Measurements from ENCODE around the gene F11.
"Not testable (repeated sequence)": the region's sequence is repeated elsewhere in the genome, so short reads cannot be mapped to it uniquely, and the experiment has no call there.

F11 gene

DNA sequence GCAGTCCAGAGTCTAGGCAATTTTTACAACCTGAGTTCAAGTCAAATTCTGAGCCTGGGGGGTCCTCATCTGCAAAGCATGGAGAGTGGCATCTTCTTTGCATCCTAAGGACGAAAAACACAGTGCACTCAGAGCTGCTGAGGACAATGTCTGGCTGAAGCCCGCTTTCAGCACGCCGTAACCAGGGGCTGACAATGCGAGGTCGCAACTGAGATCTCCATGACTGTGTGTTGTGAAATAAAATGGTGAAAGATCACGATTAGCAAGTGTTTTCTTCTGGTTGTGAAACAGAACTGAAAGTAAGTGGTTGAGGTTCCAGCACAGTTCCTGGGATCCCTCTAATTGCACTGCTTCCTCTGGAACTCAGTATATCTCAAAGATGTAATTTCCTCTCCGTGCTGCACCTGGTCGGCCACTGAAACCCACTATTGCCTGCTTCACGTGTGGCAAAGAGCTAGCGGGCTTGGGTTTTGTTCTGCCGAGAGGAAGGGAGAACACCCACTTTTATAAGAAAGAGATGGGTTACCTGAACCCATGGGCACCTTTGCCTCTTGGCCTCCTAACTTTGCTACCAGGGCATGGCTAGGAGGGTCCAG lies 7.7 kb upstream of the F11 start:
- no peak for TF ChIP-seq CTCF (IDR thresholded peaks at IDR 0.05; ENCODE audit: insufficient read depth, low read length, poor library complexity, severe bottlenecking)

DNA sequence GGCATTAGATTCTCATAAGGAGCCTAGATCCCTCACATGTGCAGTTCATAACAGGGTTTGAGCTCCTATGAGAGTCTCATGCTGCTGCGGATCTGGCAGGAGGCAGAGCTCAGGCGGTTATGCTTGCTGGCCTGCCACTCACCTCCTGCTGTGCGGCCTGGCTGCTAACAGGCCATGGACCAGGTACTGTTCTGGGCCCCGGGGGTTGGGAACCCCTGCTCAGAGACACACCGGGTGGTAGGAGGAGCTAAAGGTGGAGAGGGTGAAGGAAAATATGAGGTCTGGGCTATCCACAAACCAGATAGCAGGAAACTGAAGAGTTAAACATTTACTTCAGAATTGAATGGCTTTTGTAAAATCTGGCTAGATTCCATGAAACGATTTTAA lies 5.9 kb upstream of the F11 start:
- Histone ChIP-seq H3K36me3 (ENCODE audit: control insufficient read depth, insufficient read depth, low read length) (no peaks in the 10 kb centered on the region), H3K4me3 (replicated peaks; ENCODE audit: low read depth, low read length) (no peak overlapping the region), H3K27me3 (replicated peaks; ENCODE audit: control insufficient read depth, insufficient read depth, low read length) (no peaks in the 10 kb centered on the region)
- no peak for DNase-seq (ENCODE audit: extremely low read depth, insufficient read length)
- TF ChIP-seq CTCF (IDR thresholded peaks at IDR 0.05; ENCODE audit: insufficient read depth, low read length, poor library complexity, severe bottlenecking): no peak

More for the DNA sequence above, 7.7 kb upstream of the F11 start:
- DNase-seq (ENCODE audit: extremely low read depth, insufficient read length): no peak
- Histone ChIP-seq H3K4me3 (replicated peaks; ENCODE audit: low read depth, low read length) (no peak overlapping the region), H3K27me3 (replicated peaks; ENCODE audit: control insufficient read depth, insufficient read depth, low read length) (no peaks in the 10 kb centered on the region), H3K36me3 (ENCODE audit: control insufficient read depth, insufficient read depth, low read length) (no peaks in the 10 kb centered on the region)

GRCh38 chr4:186260504-186261448 lies 5.2 kb upstream of the F11 start:
- H3K4me3 ChIP-seq (replicated peaks; ENCODE audit: low read depth, low read length): no peak overlapping the region
- no peaks in the 10 kb centered on the region for H3K36me3 ChIP-seq (ENCODE audit: control insufficient read depth, insufficient read depth, low read length)
- no peak for TF ChIP-seq CTCF (IDR thresholded peaks at IDR 0.05; ENCODE audit: insufficient read depth, low read length, poor library complexity, severe bottlenecking)
- no peaks in the 10 kb centered on the region for H3K27me3 ChIP-seq (replicated peaks; ENCODE audit: control insufficient read depth, insufficient read depth, low read length)
- DNase-seq (ENCODE audit: extremely low read depth, insufficient read length): no peak

DNA sequence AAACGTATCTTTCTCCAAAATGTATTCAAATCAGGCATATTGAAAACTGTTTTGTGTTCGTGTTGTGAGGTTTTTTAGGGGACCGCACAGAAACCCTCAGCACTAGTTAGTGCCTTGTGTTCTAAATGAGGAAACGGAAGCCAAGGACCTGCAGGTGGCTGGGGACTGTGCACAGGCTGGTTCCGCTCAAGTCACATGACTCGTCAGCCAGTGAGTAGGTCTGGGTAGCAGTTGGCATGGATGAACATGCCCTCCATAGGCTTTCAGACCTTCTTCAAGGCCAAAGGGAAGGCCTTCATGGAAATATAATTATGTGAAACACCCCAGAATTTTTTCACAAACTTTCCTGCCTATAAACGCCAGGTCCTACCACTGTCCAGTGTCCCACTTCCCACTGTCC lies 1.3 kb upstream of the F11 start:
- no peak for TF ChIP-seq CTCF (IDR thresholded peaks at IDR 0.05; ENCODE audit: insufficient read depth, low read length, poor library complexity, severe bottlenecking)
- Histone ChIP-seq H3K36me3 (ENCODE audit: control insufficient read depth, insufficient read depth, low read length) (no peaks in the 10 kb centered on the region), H3K4me3 (replicated peaks; ENCODE audit: low read depth, low read length) (no peak overlapping the region), H3K27me3 (replicated peaks; ENCODE audit: control insufficient read depth, insufficient read depth, low read length) (no peaks in the 10 kb centered on the region)
- DNase-seq (ENCODE audit: extremely low read depth, insufficient read length): no peak

DNA sequence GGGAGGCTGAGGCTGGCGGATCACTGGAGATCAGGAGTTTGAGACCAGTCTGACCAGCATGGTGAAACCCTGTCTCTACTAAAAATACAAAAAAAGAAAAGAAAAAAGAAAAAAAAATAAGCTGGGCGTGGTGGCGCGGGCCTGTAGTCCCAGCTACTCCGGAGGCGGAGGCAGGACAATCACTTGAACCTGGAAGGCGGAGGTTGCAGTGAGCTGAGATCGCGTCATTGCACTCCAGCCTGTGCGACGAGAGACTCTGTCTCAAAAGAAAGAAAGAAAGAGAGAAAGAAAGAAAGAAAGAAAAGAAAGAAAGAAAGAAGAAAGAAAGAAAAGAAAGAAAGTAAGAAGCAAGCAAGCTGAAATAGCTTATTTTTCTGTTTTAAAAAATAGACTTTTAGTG lies 739 bp upstream of the F11 start:
- DNase-seq (ENCODE audit: extremely low read depth, insufficient read length); H3K4me3 ChIP-seq (replicated peaks; ENCODE audit: low read depth, low read length); H3K36me3 ChIP-seq (ENCODE audit: control insufficient read depth, insufficient read depth, low read length); H3K27me3 ChIP-seq (replicated peaks; ENCODE audit: control insufficient read depth, insufficient read depth, low read length): not testable (repeated sequence)

GRCh38 chr4:186266729-186267456 lies 904 bp downstream of the F11 start:
- H3K27me3 ChIP-seq (replicated peaks; ENCODE audit: control insufficient read depth, insufficient read depth, low read length): no peaks in the 10 kb centered on the region
- TF ChIP-seq CTCF (IDR thresholded peaks at IDR 0.05; ENCODE audit: insufficient read depth, low read length, poor library complexity, severe bottlenecking): no peak
- DNase-seq (ENCODE audit: extremely low read depth, insufficient read length): no peak
- H3K36me3 ChIP-seq (ENCODE audit: control insufficient read depth, insufficient read depth, low read length): no peaks in the 10 kb centered on the region
- no peak overlapping the region for H3K4me3 ChIP-seq (replicated peaks; ENCODE audit: low read depth, low read length)

Data from GM06990 (cell line).